Bronchial epithelial cell (primary cell): ENCODE measurements around the gene EP400. TPM values are rescaled to one million over a fixed set of nuclear protein-coding genes. Genes with fewer than 3 reads are reported as not detected.
"Not testable (repeated sequence)": the region's sequence is repeated elsewhere in the genome, so short reads cannot be mapped to it uniquely, and the experiment has no call there.

ENCODE experiments used
- DNase-seq: peaks from one replicate; pipeline ENCODE4 v3.0.0-alpha.2; 2010; ENCODE audit warnings: low read depth
- FAIRE-seq: peaks from 2 replicates; lab custom pipeline; 2011; peaks lifted over from hg19 to GRCh38; lab: Jason Lieb, UNC
- H3K27me3 ChIP-seq: 2 replicates; pipeline ENCODE4 v1.5.1; 2011; ENCODE audit warnings: low read length; ENCODE audit not compliant: control insufficient read depth, insufficient read depth
- H3K36me3 ChIP-seq: 2 replicates; pipeline ENCODE4 v1.5.1; 2011; ENCODE audit warnings: low read length; ENCODE audit not compliant: control insufficient read depth, insufficient read depth
- H3K4me3 ChIP-seq: 2 replicates; pipeline ENCODE4 v1.5.1; 2011; ENCODE audit warnings: mild to moderate bottlenecking, low read depth, low read length, control low read depth
- CTCF ChIP-seq: IDR thresholded peaks from 2 replicates; pipeline ENCODE4 v1.5.1; 2011; ENCODE audit warnings: mild to moderate bottlenecking, moderate library complexity, low read length, control low read depth, inconsistent platforms; ENCODE audit not compliant: insufficient read depth, severe bottlenecking
- total RNA-seq: library from RNA; depleted of rRNA; stranded (reverse); fragments of >200 nt; gene quantifications from 2 replicates; pipeline ENCODE4 v1.2.1, GENCODE V29; 2014

Gene EP400
- total RNA-seq, 1 donor from 2014 or later: 5.8 TPM

- no peaks in the 10 kb centered on the region for H3K27me3 ChIP-seq
- no peaks in the 10 kb centered on the region for H3K36me3 ChIP-seq
- DNase-seq (no peak), FAIRE-seq (no peak)
- TF ChIP-seq CTCF: no peak
- H3K4me3 ChIP-seq: no peak overlapping the region
These were observed 146.0 kb downstream of the EP400 start for GRCh38 chr12:132095520-132096409.

- H3K27me3 ChIP-seq: no peaks in the 10 kb centered on the region
- FAIRE-seq: no peak
- TF ChIP-seq CTCF: no peak
- no peak for DNase-seq
- no peaks in the 10 kb centered on the region for H3K36me3 ChIP-seq
- H3K4me3 ChIP-seq: no peak overlapping the region
These were observed 150.0 kb downstream of the EP400 start for GRCh38 chr12:132099739-132100138.

GRCh38 chr12:132100306-132101065 is 150.7 kb downstream of the EP400 start:
- Histone ChIP-seq H3K27me3 (no peaks in the 10 kb centered on the region), H3K36me3 (no peaks in the 10 kb centered on the region), H3K4me3 (no peak overlapping the region)
- no peak for FAIRE-seq
- TF ChIP-seq CTCF: no peak
- no peak for DNase-seq

GRCh38 chr12:132102297-132102696 is 152.6 kb downstream of the EP400 start:
- DNase-seq: no peak
- no peak for TF ChIP-seq CTCF
- Histone ChIP-seq H3K36me3 (no peaks in the 10 kb centered on the region), H3K4me3 (no peak overlapping the region), H3K27me3 (no peaks in the 10 kb centered on the region)
- FAIRE-seq: no peak

GRCh38 chr12:132103072-132103471 is 153.3 kb downstream of the EP400 start:
- not testable (repeated sequence) for H3K4me3 ChIP-seq, FAIRE-seq, H3K27me3 ChIP-seq, DNase-seq, H3K36me3 ChIP-seq
